HCT116 (cell line): Measurements from ENCODE around the gene EIF3I. TPM values are rescaled to one million over a fixed set of nuclear protein-coding genes. Genes with fewer than 3 reads are reported as not detected.

Source experiments
- ATAC-seq: fragments of 200-7000 bp; cut with Tn5 transposase; 2 replicates; pipeline ENCODE4 v1.9.1; 2020; ENCODE audit warnings: mild to moderate bottlenecking, moderate library complexity
- BruUV-seq: library from RNA; stranded (reverse); fragments of 400-500 nt; replicated peaks from 2 replicates; lab custom pipeline; 2021; lab: Mats Ljungman, UMichigan
- CTCF ChIA-PET: fragments of 300-600 bp; sonication (Branson Sonifier 250); formaldehyde crosslinking; loops from one replicate; lab custom pipeline; 2021; ENCODE audit warnings: antibody characterized with exemption; lab: Charles Lee
- POLR2A ChIA-PET: fragments of 300-600, 350-600 bp; sonication (Branson Sonifier 250); formaldehyde crosslinking; loops from one replicate; lab custom pipeline; 2021; ENCODE audit warnings: antibody characterized with exemption; lab: Charles Lee
- RAD21 ChIA-PET, 2 experiments: fragments of 300-600 bp; sonication (Branson Sonifier 250); formaldehyde crosslinking; loops; one replicate each; lab custom pipeline; 2023; ENCODE audit warnings: low total read pairs in 2 of 2; ENCODE audit not compliant: uncharacterized antibody in 2 of 2, unreplicated experiment in 2 of 2, low non-redundant PET in 1 of 2; lab: Charles Lee
- DNase-seq: peaks from one replicate; pipeline ENCODE4 v3.0.0-alpha.2; 2010; ENCODE audit warnings: low read depth, low spot score
- H2AFZ ChIP-seq: fragments of 200-600 bp; shearing (Covaris generic), sonication (generic); 2 replicates; pipeline ENCODE4 v1.6.1; 2017; ENCODE audit warnings: low read depth, mixed run types, mixed read lengths, antibody characterized with exemption, low read length; ENCODE audit not compliant: poor library complexity, severe bottlenecking
- H3K27ac ChIP-seq: 2 replicates; pipeline ENCODE4 v1.5.1; 2012; ENCODE audit warnings: low read depth, low read length
- H3K27me3 ChIP-seq: fragments of 200-600 bp; sonication (generic); 2 replicates; pipeline ENCODE4 v1.6.1; 2016; ENCODE audit warnings: mixed run types, low read length, mixed read lengths; ENCODE audit not compliant: insufficient read depth
- H3K36me3 ChIP-seq, 2 experiments: fragments of 200-500 bp in 1 of 2; fragments of 200-600 bp in 1 of 2; sonication (Bioruptor generic) in 1 of 2; sonication (generic) in 1 of 2; 2 replicates each; pipeline versions ENCODE4 v1.5.1 to v1.6.1; 2014 to 2016; ENCODE audit warnings: low read length in 2 of 2, inconsistent platforms in 1 of 2, mixed read lengths in 1 of 2, mixed run types in 1 of 2; ENCODE audit not compliant: insufficient read depth in 2 of 2, control insufficient read depth in 1 of 2
- H3K4me1 ChIP-seq, 2 experiments: fragments of 200-600 bp in 1 of 2; sonication (generic) in 1 of 2; 2 replicates each; pipeline versions ENCODE4 v1.5.1 to v1.6.1; 2012 to 2017; ENCODE audit warnings: low read length in 2 of 2, inconsistent platforms in 1 of 2, mild to moderate bottlenecking in 1 of 2, mixed read lengths in 1 of 2, mixed run types in 1 of 2, moderate library complexity in 1 of 2; ENCODE audit not compliant: insufficient read depth in 2 of 2, control insufficient read depth in 1 of 2
- H3K4me2 ChIP-seq: fragments of 200-600 bp; sonication (generic); 2 replicates; pipeline ENCODE4 v1.6.1; 2017; ENCODE audit warnings: mixed run types, low read length, mixed read lengths
- H3K4me3 ChIP-seq, 2 experiments: fragments of 200-600 bp in 1 of 2; sonication (generic) in 1 of 2; replicated peaks in 1 of 2; 2 replicates each; pipeline ENCODE4 v1.5.1; 2011 to 2016; ENCODE audit warnings: low read length in 2 of 2, control low read depth in 1 of 2, low read depth in 1 of 2, mild to moderate bottlenecking in 1 of 2, mixed read lengths in 1 of 2, mixed run types in 1 of 2
- H3K79me2 ChIP-seq: fragments of 200-600 bp; sonication (generic); 2 replicates; pipeline ENCODE4 v1.6.1; 2017; ENCODE audit warnings: mild to moderate bottlenecking, mixed run types, low read length, moderate library complexity, mixed read lengths; ENCODE audit not compliant: insufficient read depth
- H3K9ac ChIP-seq: fragments of 200-600 bp; sonication (generic); 2 replicates; pipeline ENCODE4 v1.6.1; 2016; ENCODE audit warnings: low read length, mixed read lengths
- H3K9me2 ChIP-seq: fragments of 200-600 bp; sonication (generic), shearing (Covaris generic); 2 replicates; pipeline ENCODE4 v1.6.1; 2017; ENCODE audit warnings: mixed run types, mild to moderate bottlenecking, moderate library complexity; ENCODE audit not compliant: insufficient read depth
- H3K9me3 ChIP-seq, 2 experiments: fragments of 200-500 bp in 1 of 2; fragments of 200-600 bp in 1 of 2; sonication (Bioruptor generic) in 1 of 2; sonication (generic) in 1 of 2; 2 replicates each; pipeline ENCODE4 v1.6.1; 2014 to 2017; ENCODE audit warnings: low read length in 2 of 2, mixed read lengths in 2 of 2, inconsistent platforms in 1 of 2, low read depth in 1 of 2, mild to moderate bottlenecking in 1 of 2, mixed run types in 1 of 2, moderate library complexity in 1 of 2; ENCODE audit not compliant: control insufficient read depth in 1 of 2, insufficient read depth in 1 of 2
- H4K20me1 ChIP-seq: fragments of 200-600 bp; sonication (generic), shearing (Covaris generic); 2 replicates; pipeline ENCODE4 v1.6.1; 2017; ENCODE audit warnings: mixed run types, mild to moderate bottlenecking, moderate library complexity; ENCODE audit not compliant: insufficient read depth
- CBX3 ChIP-seq: IDR thresholded peaks from 2 replicates; pipeline ENCODE4 v1.6.1; 2012; ENCODE audit warnings: low read depth
- EGR1 ChIP-seq: IDR thresholded peaks from 2 replicates; pipeline ENCODE4 v1.6.1; 2012; ENCODE audit warnings: low read depth
- ELF1 ChIP-seq: IDR thresholded peaks from 2 replicates; pipeline ENCODE4 v1.6.1; 2012; ENCODE audit warnings: low read depth, borderline replicate concordance
- EZH2 ChIP-seq: fragments of 200-600 bp; sonication (generic); IDR thresholded peaks from 2 replicates; pipeline ENCODE4 v1.6.1; 2017; ENCODE audit warnings: antibody characterized with exemption, mixed run types
- EZH2phosphoT487 ChIP-seq: fragments of 200-600 bp; IDR thresholded peaks from 2 replicates; pipeline ENCODE4 v1.6.1; 2018; ENCODE audit warnings: antibody characterized with exemption, borderline replicate concordance
- FOSL1 ChIP-seq: IDR thresholded peaks from 2 replicates; pipeline ENCODE4 v1.6.1; 2012; ENCODE audit warnings: low read depth
- POLR2AphosphoS5 ChIP-seq: IDR thresholded peaks from 2 replicates; pipeline ENCODE4 v1.6.1; 2011; ENCODE audit warnings: mild to moderate bottlenecking, low read depth, low read length, moderate library complexity
- RAD21 ChIP-seq: IDR thresholded peaks from 2 replicates; pipeline ENCODE4 v1.6.1; 2012; ENCODE audit warnings: low read depth, mild to moderate bottlenecking
- REST ChIP-seq: IDR thresholded peaks from 2 replicates; pipeline ENCODE4 v1.6.1; 2012; ENCODE audit warnings: low read depth
- SIN3A ChIP-seq: IDR thresholded peaks from 2 replicates; pipeline ENCODE4 v1.6.1; 2012; ENCODE audit warnings: low read depth
- SP1 ChIP-seq: IDR thresholded peaks from 2 replicates; pipeline ENCODE4 v1.6.1; 2012; ENCODE audit warnings: low read depth
- SRF ChIP-seq: IDR thresholded peaks from 2 replicates; pipeline ENCODE4 v1.6.1; 2012; ENCODE audit warnings: low read depth
- TCF7L2 ChIP-seq: IDR thresholded peaks from 2 replicates; pipeline ENCODE4 v1.7.0; 2011; ENCODE audit warnings: borderline replicate concordance, inconsistent platforms; ENCODE audit not compliant: insufficient read depth, insufficient read length; ENCODE audit errors: extremely low read depth
- YY1 ChIP-seq: IDR thresholded peaks from 2 replicates; pipeline ENCODE4 v1.6.1; 2011; ENCODE audit warnings: low read length, low read depth, moderate library complexity, mild to moderate bottlenecking; ENCODE audit not compliant: insufficient replicate concordance; ENCODE audit errors: extremely low read depth
- ZBTB33 ChIP-seq: IDR thresholded peaks from 2 replicates; pipeline ENCODE4 v1.6.1; 2011; ENCODE audit warnings: mild to moderate bottlenecking, low read length, moderate library complexity; ENCODE audit not compliant: insufficient replicate concordance; ENCODE audit errors: extremely low read depth
- ZFX ChIP-seq: fragments of 450-650 bp; IDR thresholded peaks from 2 replicates; pipeline ENCODE4 v1.6.1; 2017
- ZNF274 ChIP-seq: fragments of 200-500 bp; sonication (Bioruptor generic); IDR thresholded peaks from 2 replicates; pipeline ENCODE4 v1.6.1; 2014; ENCODE audit warnings: mild to moderate bottlenecking, low read depth, low read length, inconsistent platforms
- intact Hi-C: fragments of 100-400 bp; cut with micrococcal nuclease; formaldehyde crosslinking; loops from 2 replicates; pipeline ENCODE4 v1.10.0; 2022
- total RNA-seq: library from RNA; stranded (reverse); gene quantifications from one replicate; pipeline ENCODE4 v1.2.1, GENCODE V29; 2021; ENCODE audit not compliant: unreplicated experiment
- TF ChIP-seq, protein P1 (sequence below): IDR thresholded peaks from 2 replicates; pipeline ENCODE4 v1.6.1; 2012
- TF ChIP-seq, protein P2 (sequence below), 3 experiments: fragments of 200-600 bp in 1 of 3; sonication (generic) in 1 of 3; IDR thresholded peaks in 2 of 3; conservative IDR thresholded peaks in 1 of 3; 2 replicates each; pipeline ENCODE4 v1.5.1; 2012 to 2017; ENCODE audit warnings: low read depth in 2 of 3, low read length in 2 of 3, antibody characterized with exemption in 1 of 3, borderline replicate concordance in 1 of 3, control low read depth in 1 of 3, mild to moderate bottlenecking in 1 of 3, mixed read lengths in 1 of 3, mixed run types in 1 of 3, moderate library complexity in 1 of 3; ENCODE audit not compliant: insufficient read depth in 1 of 3

EIF3I gene
- total RNA-seq, 1 experiment from 2014 or later = 323 TPM

DNA sequence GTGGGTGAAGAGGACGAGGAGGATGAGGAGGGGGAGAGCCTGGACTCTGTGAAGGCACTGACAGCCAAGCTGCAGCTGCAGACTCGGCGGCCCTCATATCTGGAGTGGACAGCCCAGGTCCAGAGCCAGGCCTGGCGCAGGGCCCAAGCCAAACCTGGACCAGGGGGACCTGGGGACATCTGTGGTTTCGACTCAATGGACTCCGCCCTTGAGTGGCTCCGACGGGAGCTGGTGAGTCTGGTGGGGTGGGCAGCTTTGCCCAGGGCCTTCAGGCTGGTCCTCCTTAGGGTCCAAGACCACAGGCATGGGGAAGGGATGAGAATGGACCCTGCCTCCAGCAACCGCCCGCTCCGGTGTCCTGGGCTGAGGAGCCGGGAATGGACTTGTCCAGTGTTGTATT lies 25.2 kb downstream of the EIF3I start:
- POLR2A ChIA-PET = no interaction called here
- no peaks in the 10 kb centered on the region for H3K9me3 ChIP-seq
- no peak overlapping the region for H3K4me2 ChIP-seq
- no peak overlapping the region for H2AFZ ChIP-seq
- H3K4me1 ChIP-seq = peaks cover 6 to 19% of the 10 kb centered on the region in 2 experiments
- intact Hi-C loops = no loop called here
- no peak overlapping the region for H3K4me3 ChIP-seq
- CTCF ChIA-PET = interaction anchor here (1.1 to 1.6 kb wide), 3 partner anchors 18 to 43 kb away, joined by 3 to 9 read pairs (median 3); no protein-coding TSS in a partner anchor
- no peak for ATAC-seq
- H4K20me1 ChIP-seq = no peaks in the 10 kb centered on the region
- H3K79me2 ChIP-seq = no peaks in the 10 kb centered on the region
- H3K9ac ChIP-seq = no peak overlapping the region
- H3K36me3 ChIP-seq = no peaks in the 10 kb centered on the region
- TF ChIP-seq ZBTB33 = no peak
- TF ChIP-seq SRF = no peak
- no peak for TF ChIP-seq POLR2AphosphoS5
- no peak for TF ChIP-seq ZNF274
- no peak for TF ChIP-seq ZFX
- no peak for TF ChIP-seq ELF1
- no peak for TF ChIP-seq FOSL1
- no peak for TF ChIP-seq EGR1
- no peak for TF ChIP-seq CBX3
- TF ChIP-seq SIN3A = no peak
- no peak for TF ChIP-seq SP1
- TF ChIP-seq, protein P1, sequence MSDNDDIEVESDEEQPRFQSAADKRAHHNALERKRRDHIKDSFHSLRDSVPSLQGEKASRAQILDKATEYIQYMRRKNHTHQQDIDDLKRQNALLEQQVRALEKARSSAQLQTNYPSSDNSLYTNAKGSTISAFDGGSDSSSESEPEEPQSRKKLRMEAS = no peak
- TF ChIP-seq TCF7L2 = no peak
- no peak for TF ChIP-seq EZH2phosphoT487
- TF ChIP-seq, protein P2, sequence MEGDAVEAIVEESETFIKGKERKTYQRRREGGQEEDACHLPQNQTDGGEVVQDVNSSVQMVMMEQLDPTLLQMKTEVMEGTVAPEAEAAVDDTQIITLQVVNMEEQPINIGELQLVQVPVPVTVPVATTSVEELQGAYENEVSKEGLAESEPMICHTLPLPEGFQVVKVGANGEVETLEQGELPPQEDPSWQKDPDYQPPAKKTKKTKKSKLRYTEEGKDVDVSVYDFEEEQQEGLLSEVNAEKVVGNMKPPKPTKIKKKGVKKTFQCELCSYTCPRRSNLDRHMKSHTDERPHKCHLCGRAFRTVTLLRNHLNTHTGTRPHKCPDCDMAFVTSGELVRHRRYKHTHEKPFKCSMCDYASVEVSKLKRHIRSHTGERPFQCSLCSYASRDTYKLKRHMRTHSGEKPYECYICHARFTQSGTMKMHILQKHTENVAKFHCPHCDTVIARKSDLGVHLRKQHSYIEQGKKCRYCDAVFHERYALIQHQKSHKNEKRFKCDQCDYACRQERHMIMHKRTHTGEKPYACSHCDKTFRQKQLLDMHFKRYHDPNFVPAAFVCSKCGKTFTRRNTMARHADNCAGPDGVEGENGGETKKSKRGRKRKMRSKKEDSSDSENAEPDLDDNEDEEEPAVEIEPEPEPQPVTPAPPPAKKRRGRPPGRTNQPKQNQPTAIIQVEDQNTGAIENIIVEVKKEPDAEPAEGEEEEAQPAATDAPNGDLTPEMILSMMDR (IDR thresholded peaks at IDR 0.05 in 2 of 3, conservative IDR thresholded peaks at IDR 0.05 in 1 of 3; ENCODE audit: borderline replicate concordance in 1 of 3, insufficient read depth in 1 of 3, low read depth in 2 of 3, low read length in 2 of 3) = no peak
- TF ChIP-seq YY1 = no peak
- TF ChIP-seq RAD21 = no peak
- no peak for TF ChIP-seq REST
- no peak for TF ChIP-seq EZH2
- H3K9me2 ChIP-seq = no peaks in the 10 kb centered on the region
- RAD21 ChIA-PET = no interaction called here
- no peaks in the 10 kb centered on the region for H3K27me3 ChIP-seq
- no peak overlapping the region; the same call in 1 of the 2 replicates for H3K27ac ChIP-seq
- DNase-seq = no peak
- BruUV-seq = no TSS peak
